Measurements from ENCODE around the gene PROM2.
A peak's percentile ranks its signal among the peaks of the same experiment; 100 is the strongest.

Gene PROM2

DNA sequence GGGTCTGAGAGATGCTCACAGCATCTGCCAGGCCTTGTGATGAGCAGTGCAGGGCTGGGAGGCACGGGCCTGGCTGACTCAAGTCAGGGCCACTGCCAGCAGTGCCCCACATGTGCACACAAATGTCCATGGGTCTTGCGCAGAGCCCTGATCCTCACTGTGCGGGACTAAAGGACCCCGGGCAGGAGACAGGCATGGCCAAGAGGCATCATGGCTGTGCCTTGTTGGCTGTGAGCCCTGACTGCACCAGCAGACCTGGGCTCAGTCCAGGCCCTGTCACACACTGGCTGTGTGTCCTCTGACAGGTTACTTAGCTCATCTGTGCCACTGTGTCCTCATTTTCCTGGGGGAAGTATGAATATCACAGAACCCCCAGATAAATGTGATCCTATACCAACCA lies 26.9 kb downstream of the PROM2 start:
- no peak for TF ChIP-seq CTCF (IDR thresholded peaks at IDR 0.05)
- no peak overlapping the region for H3K27ac ChIP-seq
- no peak for DNase-seq (ENCODE audit: low spot score)
- no peak overlapping the region for H3K4me3 ChIP-seq

- no peak for DNase-seq (ENCODE audit: low spot score)
- H3K27ac ChIP-seq: no peak overlapping the region
- no peak for TF ChIP-seq CTCF (IDR thresholded peaks at IDR 0.05)
- H3K4me3 ChIP-seq: no peak overlapping the region
These were observed 27.8 kb downstream of the PROM2 start for GRCh38 chr2:95301876-95302641.

GRCh38 chr2:95303191-95303919 lies 29.1 kb downstream of the PROM2 start:
- no peak for TF ChIP-seq CTCF (IDR thresholded peaks at IDR 0.05)
- Histone ChIP-seq H3K27ac (no peak overlapping the region), H3K4me3 (no peak overlapping the region)
- DNase-seq (ENCODE audit: low spot score): no peak

- peak overlapping the region; percentile 38 for H3K4me3 ChIP-seq
- no peak for TF ChIP-seq CTCF (IDR thresholded peaks at IDR 0.05)
- H3K27ac ChIP-seq: peak overlapping the region in 1 of 2 donors; percentile 25
- no peak for DNase-seq (ENCODE audit: low spot score)
These were observed 31.3 kb downstream of the PROM2 start for GRCh38 chr2:95305380-95306061.

- DNase-seq (ENCODE audit: low spot score): no peak
- H3K4me3 ChIP-seq: no peak overlapping the region
- no peak for TF ChIP-seq CTCF (IDR thresholded peaks at IDR 0.05)
- no peak overlapping the region for H3K27ac ChIP-seq
These were observed 32.2 kb downstream of the PROM2 start for GRCh38 chr2:95306336-95306895.

DNA sequence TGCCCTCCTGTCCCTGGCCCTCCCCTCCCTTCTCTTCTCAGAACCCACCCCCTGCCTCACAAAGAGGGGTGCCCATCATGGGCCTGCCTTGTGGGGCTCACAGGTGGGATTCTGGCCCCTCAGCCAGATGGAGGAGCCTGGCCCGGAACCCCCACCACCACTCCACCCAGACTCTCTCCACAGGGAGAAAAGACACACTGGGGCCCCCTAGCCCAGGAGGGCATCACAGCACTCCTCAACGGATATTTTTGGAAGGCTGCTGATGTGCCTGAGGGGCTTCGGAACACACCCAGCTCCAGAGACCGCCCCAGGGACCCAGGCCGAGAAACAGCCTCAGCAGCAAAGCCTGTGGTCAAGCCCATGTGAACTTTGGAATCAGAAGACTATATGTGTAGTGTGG lies 32.8 kb downstream of the PROM2 start:
- no peak for DNase-seq (ENCODE audit: low spot score)
- Histone ChIP-seq H3K4me3 (no peak overlapping the region), H3K27ac (no peak overlapping the region)
- TF ChIP-seq CTCF (IDR thresholded peaks at IDR 0.05): no peak

All from coronary artery (tissue), 2 donors.